ENCODE measurements around the gene BAIAP2L2.
"Not testable (repeated sequence)": the region's sequence is repeated elsewhere in the genome, so short reads cannot be mapped to it uniquely, and the experiment has no call there.

GRCh38 chr22:38154563-38154915 is 44.1 kb upstream of the BAIAP2L2 start:
- not testable (repeated sequence) for TF ChIP-seq CTCF (IDR thresholded peaks at IDR 0.05; ENCODE audit: low read depth, low read length, poor library complexity, severe bottlenecking); EZH2phosphoT487 (IDR thresholded peaks at IDR 0.05; ENCODE audit: borderline replicate concordance, low read length)

All from DOHH2 (cell line).